GM18909 (cell line): ENCODE data around the gene KIAA0930.

Experiments used
- ATAC-seq: cut with Tn5 transposase; IDR thresholded peaks from one replicate; pipeline ENCODE4 v1.9.1; 2021; ENCODE audit warnings: mild to moderate bottlenecking; ENCODE audit not compliant: unreplicated experiment, poor library complexity

KIAA0930 gene

DNA sequence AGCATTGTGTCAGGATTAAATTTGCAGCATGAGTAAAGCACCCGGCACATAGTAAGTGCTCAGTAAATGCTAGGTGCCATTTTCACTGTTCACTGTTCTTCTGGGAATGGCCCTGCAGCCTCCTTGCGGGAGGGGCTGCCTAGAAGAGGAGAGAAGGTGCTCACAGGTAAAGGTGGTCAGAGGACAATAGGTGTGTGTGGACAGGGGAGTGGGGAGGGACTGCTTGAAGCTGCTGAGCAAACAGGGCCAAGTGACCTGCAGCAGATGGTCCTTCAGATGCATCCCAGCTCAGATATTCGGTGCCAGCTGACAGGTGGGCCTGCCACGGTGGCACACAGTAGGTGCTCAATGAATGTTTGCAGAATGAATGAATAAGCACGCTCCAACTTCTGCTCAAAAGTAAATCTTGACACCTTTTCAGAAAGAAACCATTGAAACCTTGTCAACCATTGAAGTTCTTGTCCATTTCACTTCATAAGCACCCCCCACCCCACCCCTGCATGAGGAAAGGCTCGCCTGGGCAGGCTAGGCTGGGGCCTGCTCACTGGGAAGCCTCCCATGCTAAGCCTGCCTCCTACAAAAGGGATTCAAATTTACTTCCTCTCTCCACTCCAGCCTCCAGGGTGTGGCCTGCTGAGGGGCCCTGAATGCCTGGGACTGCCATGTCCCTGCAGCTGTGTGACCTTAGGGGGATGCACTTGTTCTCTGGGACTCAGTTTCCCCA, 1.6 kb downstream of the KIAA0930 start:
- no peak for ATAC-seq

DNA sequence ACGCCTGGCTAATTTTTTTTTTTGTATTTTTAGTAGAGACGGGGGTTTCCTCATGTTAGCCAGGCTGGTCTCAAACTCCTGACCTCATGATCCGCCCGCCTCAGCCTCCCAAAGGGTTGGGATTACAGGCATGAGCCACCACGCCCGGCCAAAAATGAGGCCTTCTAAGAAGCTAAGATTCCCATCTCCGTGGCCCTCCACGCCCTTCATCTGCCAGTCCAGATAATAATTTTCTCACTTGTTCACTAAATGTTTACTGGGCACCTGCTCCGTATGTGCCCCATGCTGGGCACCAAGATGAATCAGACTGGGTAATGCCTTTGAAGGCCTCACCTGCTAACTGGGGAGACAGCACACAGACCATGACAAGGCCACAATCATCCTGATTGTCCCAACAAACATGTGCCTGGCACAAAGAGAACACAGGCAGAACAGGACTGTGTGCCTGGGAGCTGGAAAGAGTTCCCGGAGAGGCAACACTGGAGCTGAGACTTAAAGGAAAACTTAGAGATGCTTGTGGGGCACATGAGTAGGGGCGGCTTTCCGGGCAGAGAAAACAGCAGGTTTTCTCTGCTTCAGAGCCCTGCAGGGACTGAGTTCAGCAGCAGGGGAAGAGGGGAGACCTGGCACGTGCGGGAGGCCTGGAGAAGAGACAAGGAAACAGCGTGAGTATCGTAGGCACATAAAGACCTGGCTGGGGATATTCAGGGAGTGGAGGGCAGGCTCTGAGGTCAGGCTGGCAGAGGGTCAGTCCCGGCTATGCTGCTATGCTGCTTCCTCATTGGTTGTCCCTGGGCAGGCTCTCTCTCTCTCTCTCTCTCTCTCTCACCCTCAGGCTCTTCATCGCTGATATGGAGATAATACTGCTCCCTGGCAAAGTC, 2.4 kb downstream of the KIAA0930 start:
- no peak for ATAC-seq

- no peak for ATAC-seq
Observed at GRCh38 chr22:45237065-45237990, 3.4 kb downstream of the KIAA0930 start.

DNA sequence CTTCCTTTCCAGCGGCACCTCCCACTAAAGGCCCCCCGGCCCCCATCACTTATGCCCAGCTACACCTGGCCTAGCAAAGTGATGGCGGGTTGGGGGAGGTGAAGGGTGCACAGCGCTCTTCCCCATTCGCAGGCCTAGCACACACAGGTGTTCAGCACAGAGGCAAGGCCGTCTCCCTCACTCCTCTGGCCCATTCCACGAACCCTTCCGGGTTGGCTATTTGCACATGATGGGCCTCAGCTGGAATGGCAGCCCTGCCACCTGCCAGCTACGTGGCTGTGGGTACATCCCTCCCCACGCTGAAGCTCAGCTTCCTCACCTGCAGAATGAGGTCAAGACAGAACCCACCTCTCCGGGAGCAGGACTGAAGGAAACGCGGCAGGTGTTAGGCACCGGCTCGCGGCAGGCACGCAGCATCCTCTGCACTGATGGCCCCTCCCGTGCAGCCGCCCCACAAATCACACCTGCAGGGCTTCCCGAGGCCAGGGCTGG, 4.8 kb downstream of the KIAA0930 start:
- no peak for ATAC-seq

GRCh38 chr22:45235101-45235777, 5.5 kb downstream of the KIAA0930 start:
- peak; percentile 63 for ATAC-seq

GRCh38 chr22:45233827-45234226, 6.9 kb downstream of the KIAA0930 start:
- no peak for ATAC-seq

GRCh38 chr22:45233386-45233785, 7.3 kb downstream of the KIAA0930 start:
- no peak for ATAC-seq

DNA sequence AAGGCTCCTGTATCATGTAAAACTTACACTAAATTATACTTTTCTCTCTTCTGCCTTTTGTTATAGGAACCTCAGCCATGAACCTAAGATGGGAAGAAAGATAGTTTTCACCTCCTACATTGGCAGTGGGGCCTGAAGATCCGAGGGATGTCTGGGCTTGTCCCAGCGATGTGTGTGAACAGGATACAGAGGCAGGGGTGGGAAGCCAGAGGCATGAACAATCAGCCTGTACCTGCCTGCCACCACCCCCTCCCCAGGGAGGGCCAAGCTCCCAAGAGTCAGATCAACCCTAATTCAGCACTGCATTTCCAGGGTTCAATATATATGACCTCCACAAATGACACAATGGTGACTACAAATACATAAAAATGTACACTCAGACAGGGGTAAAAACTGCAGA, 9.4 kb downstream of the KIAA0930 start:
- no peak for ATAC-seq

DNA sequence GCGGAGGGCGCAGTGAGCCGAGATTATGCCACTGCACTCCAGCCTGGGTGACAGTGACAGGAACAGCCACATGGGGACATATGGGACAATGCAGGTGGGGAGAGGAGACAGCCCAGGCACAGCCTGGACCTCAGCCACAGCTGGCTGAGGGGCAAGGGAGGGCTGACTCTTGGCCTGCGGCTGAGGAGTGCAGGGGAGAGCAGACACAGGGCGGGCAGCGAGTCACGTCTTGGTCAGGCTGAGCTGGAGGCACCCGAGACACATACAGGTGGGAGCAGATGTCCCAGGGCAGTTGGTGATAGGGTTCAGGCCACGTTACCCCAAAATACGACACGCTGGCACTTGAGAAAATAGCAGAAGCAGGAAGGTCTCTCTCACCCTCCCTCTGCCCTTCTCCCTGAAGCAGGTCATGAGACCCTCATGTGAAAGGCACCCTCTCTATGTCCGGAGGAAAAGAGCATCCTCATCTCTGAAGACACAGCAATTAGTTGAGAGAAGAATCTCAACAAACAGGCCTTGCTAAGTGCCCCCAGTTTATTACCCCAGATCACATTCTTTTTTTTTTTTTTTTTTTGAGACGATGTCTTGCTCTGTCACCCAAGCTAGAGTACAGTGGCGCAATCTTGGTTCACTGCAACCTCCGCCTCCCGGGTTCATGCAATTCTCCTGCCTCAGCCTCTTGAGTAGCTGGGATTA, 10.5 kb downstream of the KIAA0930 start:
- ATAC-seq, result no peak

DNA sequence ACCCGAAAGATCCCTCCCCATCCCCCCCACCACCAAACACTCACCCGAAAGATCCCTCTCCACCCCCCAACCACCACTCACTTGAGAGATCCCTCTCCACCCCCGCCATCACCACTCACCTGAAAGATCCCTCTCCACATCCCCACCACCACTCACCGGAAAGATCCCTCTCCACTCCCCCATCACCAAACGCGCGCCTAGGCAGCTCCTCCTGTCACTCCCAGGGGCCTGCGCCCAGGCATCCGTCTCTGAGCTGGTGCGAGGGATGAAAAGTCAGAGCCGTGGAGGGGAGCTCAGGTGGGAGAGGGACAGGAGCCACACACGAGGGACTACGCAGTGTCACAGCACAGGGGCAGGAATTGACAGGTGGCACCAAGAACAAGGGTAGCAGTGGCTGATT, 11.5 kb downstream of the KIAA0930 start:
- ATAC-seq, result no peak

GRCh38 chr22:45228401-45228754, 12.3 kb downstream of the KIAA0930 start:
- no peak for ATAC-seq

DNA sequence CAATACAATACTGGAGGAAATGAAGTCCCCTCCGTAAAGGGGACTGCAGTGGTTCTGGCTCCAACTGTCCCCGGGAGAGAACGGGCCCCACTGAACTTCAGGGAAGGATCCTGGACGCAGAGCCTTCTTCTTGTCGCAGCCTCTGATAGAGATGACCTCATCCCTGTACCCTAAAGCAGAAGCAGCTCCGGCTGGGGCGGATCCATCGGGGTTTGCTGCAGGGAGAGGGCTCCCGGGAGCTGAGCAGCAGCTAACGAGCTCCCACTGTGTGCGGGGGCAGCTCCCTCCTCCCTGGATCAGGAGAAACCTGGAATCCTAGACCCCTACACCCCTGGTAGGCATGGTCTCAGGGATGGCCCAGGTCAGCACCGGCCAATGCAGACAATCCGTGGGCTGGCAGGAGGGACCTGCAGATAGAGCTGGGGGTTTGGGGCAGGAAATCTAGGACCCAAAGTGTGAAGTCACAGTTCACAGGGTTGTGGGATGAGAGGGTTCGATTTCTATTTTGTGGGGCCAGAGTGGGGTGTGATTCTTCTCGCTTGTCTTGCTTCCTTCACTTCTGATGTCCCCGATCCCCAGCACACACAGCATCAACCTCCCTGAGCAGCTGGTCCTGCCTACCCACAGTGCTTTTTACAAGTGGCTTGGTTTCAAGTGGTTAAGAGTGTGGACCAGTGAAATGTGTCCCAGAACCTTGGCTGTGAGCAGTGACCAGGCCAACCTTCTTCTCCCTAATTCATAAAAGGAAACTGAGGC, 12.9 kb downstream of the KIAA0930 start:
- no peak for ATAC-seq

DNA sequence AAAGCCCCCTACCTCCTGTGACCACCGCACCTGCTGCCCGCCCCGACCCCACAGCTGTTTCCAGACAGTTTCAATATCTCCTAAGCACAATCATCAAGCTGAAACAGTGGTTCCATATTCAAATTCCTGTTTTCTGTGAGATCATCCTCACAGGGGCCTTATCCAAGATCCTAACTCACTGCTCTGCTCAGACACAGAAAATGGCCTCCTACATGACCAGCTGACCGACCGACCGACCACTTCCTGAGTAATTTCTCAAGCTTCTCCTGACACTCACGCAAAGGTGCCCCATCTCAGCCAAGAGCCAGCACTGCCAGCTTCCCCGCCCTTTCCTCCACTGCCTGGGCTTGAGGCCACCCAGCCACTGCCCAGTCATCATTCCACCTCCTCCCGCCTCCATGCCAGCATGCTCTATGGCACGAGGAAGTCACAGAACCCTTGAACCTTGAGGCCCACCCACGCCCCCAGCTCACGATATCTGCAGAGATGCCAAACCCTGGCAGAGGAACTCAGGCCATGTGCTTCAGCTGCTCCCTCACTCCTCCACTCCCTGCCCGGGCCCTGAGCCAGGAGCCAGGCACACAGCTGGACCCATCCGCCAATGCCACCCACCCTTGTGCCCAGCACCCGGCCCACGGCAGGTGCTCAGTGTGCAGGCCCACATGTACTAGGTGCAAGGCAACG, 14.0 kb downstream of the KIAA0930 start:
- no peak for ATAC-seq

GRCh38 chr22:45225732-45226502, 14.8 kb downstream of the KIAA0930 start:
- ATAC-seq, result no peak

DNA sequence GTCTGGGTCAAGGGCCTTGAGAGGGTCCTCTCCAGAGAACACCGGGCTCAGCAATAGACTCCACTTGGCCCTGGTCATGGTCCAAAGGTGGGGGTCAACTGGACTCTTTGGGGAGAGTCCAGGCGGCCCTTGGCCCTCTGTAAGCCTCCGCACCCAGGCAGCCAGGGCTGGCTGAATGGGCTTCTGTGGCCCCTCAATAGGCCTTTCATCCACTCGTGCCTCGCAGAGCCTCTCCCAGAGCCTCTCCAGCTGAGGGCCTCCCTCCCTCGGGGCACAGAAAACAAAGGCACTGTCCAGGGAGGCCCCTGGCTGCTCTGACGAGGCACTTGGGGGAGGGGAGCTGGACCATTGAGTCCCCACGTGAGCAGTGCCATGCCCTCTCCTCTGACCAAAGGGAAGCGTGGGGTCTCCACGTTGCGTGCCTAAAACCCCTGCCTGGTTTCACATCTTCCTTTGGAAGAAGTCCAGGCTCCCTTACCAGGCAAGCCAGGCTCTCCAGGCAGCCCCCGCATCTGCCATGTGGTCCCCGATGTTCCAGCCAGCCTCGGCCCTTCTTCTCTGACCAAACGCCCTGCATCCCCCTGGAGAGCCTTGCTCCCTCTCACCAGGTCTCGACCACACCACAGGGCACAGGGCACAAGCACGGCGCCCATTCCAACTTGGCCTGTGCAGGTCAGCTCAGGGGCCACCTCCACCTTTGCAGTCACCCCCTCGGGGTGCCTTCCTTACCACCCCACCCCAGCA, 15.5 kb downstream of the KIAA0930 start:
- no peak for ATAC-seq

- no peak for ATAC-seq
Observed at GRCh38 chr22:45224331-45224730, 16.4 kb downstream of the KIAA0930 start.
